Fibroblast of mammary gland (primary cell): ENCODE results near the gene ZNF830.

Source experiments
- DNase-seq: peaks from one replicate; pipeline ENCODE4 v3.0.0-alpha.2; 2010; ENCODE audit warnings: low read depth
- H3K4me3 ChIP-seq: 2 replicates; pipeline ENCODE4 v1.5.1; 2011; ENCODE audit warnings: low read depth, mild to moderate bottlenecking, low read length, moderate library complexity; ENCODE audit not compliant: control insufficient read depth
- TF ChIP-seq, protein P1 (sequence below): conservative IDR thresholded peaks from 2 replicates; pipeline ENCODE4 v1.5.1; 2011; ENCODE audit warnings: low read depth, low read length, inconsistent platforms; ENCODE audit not compliant: control insufficient read depth, insufficient read depth

The ZNF830 gene

DNA sequence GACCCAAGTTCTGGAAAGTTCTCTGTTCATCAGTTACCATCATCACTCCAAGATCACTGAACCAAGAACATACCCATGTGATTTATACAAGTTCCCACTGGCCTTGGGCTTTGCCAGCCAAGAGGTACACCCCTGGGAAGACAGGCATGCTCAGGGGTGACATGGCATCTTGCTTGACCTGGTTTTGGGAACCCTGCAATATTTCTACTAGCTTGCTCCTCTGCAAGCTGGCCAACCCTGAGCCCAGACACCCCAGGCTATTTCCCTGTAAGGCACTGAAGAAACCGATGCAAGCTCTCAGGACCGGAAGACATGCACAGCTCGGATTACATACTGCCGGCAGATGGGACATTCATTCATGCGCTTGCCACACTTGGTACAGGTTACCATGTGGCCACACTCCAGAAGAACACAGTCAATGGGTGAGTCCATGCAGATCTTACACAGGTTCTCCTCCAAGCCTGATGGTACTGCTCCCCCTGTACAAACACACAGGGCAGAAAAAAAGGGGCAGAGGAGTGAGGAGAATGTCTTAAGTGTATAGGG lies 50.4 kb downstream of the ZNF830 start:
- no peak overlapping the region for H3K4me3 ChIP-seq
- TF ChIP-seq, protein P1, sequence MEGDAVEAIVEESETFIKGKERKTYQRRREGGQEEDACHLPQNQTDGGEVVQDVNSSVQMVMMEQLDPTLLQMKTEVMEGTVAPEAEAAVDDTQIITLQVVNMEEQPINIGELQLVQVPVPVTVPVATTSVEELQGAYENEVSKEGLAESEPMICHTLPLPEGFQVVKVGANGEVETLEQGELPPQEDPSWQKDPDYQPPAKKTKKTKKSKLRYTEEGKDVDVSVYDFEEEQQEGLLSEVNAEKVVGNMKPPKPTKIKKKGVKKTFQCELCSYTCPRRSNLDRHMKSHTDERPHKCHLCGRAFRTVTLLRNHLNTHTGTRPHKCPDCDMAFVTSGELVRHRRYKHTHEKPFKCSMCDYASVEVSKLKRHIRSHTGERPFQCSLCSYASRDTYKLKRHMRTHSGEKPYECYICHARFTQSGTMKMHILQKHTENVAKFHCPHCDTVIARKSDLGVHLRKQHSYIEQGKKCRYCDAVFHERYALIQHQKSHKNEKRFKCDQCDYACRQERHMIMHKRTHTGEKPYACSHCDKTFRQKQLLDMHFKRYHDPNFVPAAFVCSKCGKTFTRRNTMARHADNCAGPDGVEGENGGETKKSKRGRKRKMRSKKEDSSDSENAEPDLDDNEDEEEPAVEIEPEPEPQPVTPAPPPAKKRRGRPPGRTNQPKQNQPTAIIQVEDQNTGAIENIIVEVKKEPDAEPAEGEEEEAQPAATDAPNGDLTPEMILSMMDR, result no peak
- no peak for DNase-seq
